Putamen (tissue), 1 donor: ENCODE data around the gene PDK4.

ENCODE experiments used
- DNase-seq: peaks from one replicate; pipeline ENCODE4 v3.0.0-alpha.2; 2016; ENCODE audit warnings: low spot score

The PDK4 gene

GRCh38 chr7:95596198-95597063, at the start of gene PDK4:
Gene PDK4 (minus strand): TSS chr7:95596516. CDS start chr7:95596293, 223 bp downstream.
- DNase-seq: peak; percentile 94

GRCh38 chr7:95642173-95642572, 45.9 kb upstream of the PDK4 start:
- peak; percentile 56 for DNase-seq

GRCh38 chr7:95636140-95636940, 40.0 kb upstream of the PDK4 start:
- DNase-seq: no peak

- no peak for DNase-seq
These were observed 36.3 kb upstream of the PDK4 start for GRCh38 chr7:95632609-95633008.

- DNase-seq: no peak
These were observed 35.2 kb upstream of the PDK4 start for GRCh38 chr7:95631527-95631926.

GRCh38 chr7:95630702-95631458, 34.6 kb upstream of the PDK4 start:
- no peak for DNase-seq

- no peak for DNase-seq
These were observed 32.6 kb upstream of the PDK4 start for GRCh38 chr7:95628831-95629439.

GRCh38 chr7:95623788-95624187, 27.5 kb upstream of the PDK4 start:
- DNase-seq: no peak

GRCh38 chr7:95622859-95623258, 26.5 kb upstream of the PDK4 start:
- DNase-seq: no peak

- no peak for DNase-seq
These were observed 25.8 kb upstream of the PDK4 start for GRCh38 chr7:95622001-95622549.

GRCh38 chr7:95621404-95621803, 25.1 kb upstream of the PDK4 start:
- no peak for DNase-seq

- DNase-seq: no peak
These were observed 24.3 kb upstream of the PDK4 start for GRCh38 chr7:95620631-95621030.

- DNase-seq: no peak
These were observed 23.6 kb upstream of the PDK4 start for GRCh38 chr7:95619921-95620320.

- DNase-seq: no peak
These were observed 23.2 kb upstream of the PDK4 start for GRCh38 chr7:95619517-95619916.

- no peak for DNase-seq
These were observed 18.2 kb upstream of the PDK4 start for GRCh38 chr7:95614442-95614940.

- DNase-seq: no peak
These were observed 14.9 kb upstream of the PDK4 start for GRCh38 chr7:95611224-95611623.

- DNase-seq: peak; percentile 57
These were observed 13.1 kb upstream of the PDK4 start for GRCh38 chr7:95609277-95609971.

GRCh38 chr7:95608359-95609173, 12.2 kb upstream of the PDK4 start:
- peak; percentile 85 for DNase-seq

GRCh38 chr7:95607561-95607960, 11.2 kb upstream of the PDK4 start:
- no peak for DNase-seq

GRCh38 chr7:95605275-95605674, 9.0 kb upstream of the PDK4 start:
- DNase-seq: no peak
